H1 (cell line): ENCODE measurements around the gene SLC5A2. TPM values are rescaled to one million over a fixed set of nuclear protein-coding genes. Genes with fewer than 3 reads are reported as not detected.

ENCODE experiments used
- CTCF ChIA-PET: fragments of 300-600 bp; sonication (Branson Sonifier 250); formaldehyde crosslinking; loops from one replicate; lab custom pipeline; 2021; ENCODE audit not compliant: partially characterized antibody; lab: Charles Lee
- POLR2A ChIA-PET: fragments of 300-600 bp; sonication (Branson Sonifier 250); formaldehyde crosslinking; loops from one replicate; lab custom pipeline; 2021; ENCODE audit warnings: inconsistent platforms; ENCODE audit not compliant: partially characterized antibody; lab: Charles Lee
- DNase-seq, 2 experiments: peaks; one replicate each; pipeline versions ENCODE4 v3.0.0 to v3.0.0-alpha.2; 2010 to 2022; ENCODE audit warnings: low spot score in 2 of 2, low read depth in 1 of 2, mixed read lengths in 1 of 2
- FAIRE-seq: peaks from 2 replicates; lab custom pipeline; 2011; peaks lifted over from hg19 to GRCh38; lab: Jason Lieb, UNC
- H2AFZ ChIP-seq: 2 replicates; pipeline ENCODE4 v1.8.1; 2012; ENCODE audit warnings: low read length, inconsistent platforms
- H2AK5ac ChIP-seq: 2 replicates; pipeline ENCODE4 v1.6.1; 2013; ENCODE audit warnings: low read depth, low read length
- H2BK120ac ChIP-seq: replicated peaks from 2 replicates; pipeline ENCODE3; 2013; ENCODE audit warnings: low read depth, low read length, inconsistent platforms
- H2BK12ac ChIP-seq: 2 replicates; pipeline ENCODE4 v1.6.1; 2013; ENCODE audit warnings: low read depth, low read length
- H2BK15ac ChIP-seq: 2 replicates; pipeline ENCODE4 v1.6.1; 2013; ENCODE audit warnings: low read length
- H2BK20ac ChIP-seq: 2 replicates; pipeline ENCODE4 v1.6.1; 2013; ENCODE audit warnings: low read length
- H2BK5ac ChIP-seq: 2 replicates; pipeline ENCODE4 v1.6.1; 2013; ENCODE audit warnings: low read depth, low read length
- H3K14ac ChIP-seq: 2 replicates; pipeline ENCODE4 v1.6.1; 2013; ENCODE audit warnings: inconsistent platforms; ENCODE audit not compliant: insufficient read length
- H3K18ac ChIP-seq: 2 replicates; pipeline ENCODE4 v1.6.1; 2013; ENCODE audit warnings: low read length; ENCODE audit errors: extremely low read depth
- H3K23ac ChIP-seq: 2 replicates; pipeline ENCODE4 v1.6.1; 2013; ENCODE audit warnings: inconsistent platforms; ENCODE audit not compliant: insufficient read length
- H3K23me2 ChIP-seq: 2 replicates; pipeline ENCODE4 v1.6.1; 2013; ENCODE audit warnings: low read depth, low read length
- H3K27ac ChIP-seq: 2 replicates; pipeline ENCODE4 v1.6.1; 2011; ENCODE audit warnings: low read depth, low read length, inconsistent platforms
- H3K27me3 ChIP-seq, 4 experiments: replicated peaks in 1 of 4; 1 replicate in 1 of 4; 2 replicates in 3 of 4; pipeline versions ENCODE4 v1.6.1 to v1.8.1; 2011 to 2013; ENCODE audit warnings: low read length in 3 of 4, mild to moderate bottlenecking in 3 of 4, inconsistent platforms in 2 of 4, mixed read lengths in 2 of 4, moderate library complexity in 1 of 4; ENCODE audit not compliant: control insufficient read depth in 3 of 4, insufficient read depth in 3 of 4; ENCODE audit errors: extremely low read depth in 1 of 4
- H3K36me3 ChIP-seq, 4 experiments: 2 replicates each; pipeline versions ENCODE4 v1.6.1 to v1.8.1; 2011 to 2013; ENCODE audit warnings: mild to moderate bottlenecking in 4 of 4, low read length in 3 of 4, moderate library complexity in 2 of 4, control low read depth in 1 of 4, inconsistent platforms in 1 of 4; ENCODE audit not compliant: insufficient read depth in 4 of 4, control insufficient read depth in 2 of 4
- H3K4ac ChIP-seq: replicated peaks from 2 replicates; pipeline ENCODE3; 2013; ENCODE audit warnings: low read length, low read depth, mixed read lengths, inconsistent platforms; ENCODE audit not compliant: insufficient read length
- H3K4me1 ChIP-seq, 4 experiments: replicated peaks in 1 of 4; 1 replicate in 1 of 4; 2 replicates in 3 of 4; pipeline versions ENCODE4 v1.6.1 to v1.8.1; 2011 to 2013; ENCODE audit warnings: low read length in 3 of 4, inconsistent platforms in 2 of 4, mixed read lengths in 1 of 4; ENCODE audit not compliant: insufficient read depth in 4 of 4, control insufficient read depth in 3 of 4
- H3K4me2 ChIP-seq, 2 experiments: 2 replicates each; pipeline versions ENCODE4 v1.6.1 to v1.8.1; 2011 to 2013; ENCODE audit warnings: low read depth in 2 of 2, low read length in 2 of 2, control low read depth in 1 of 2, inconsistent platforms in 1 of 2, mild to moderate bottlenecking in 1 of 2; ENCODE audit not compliant: insufficient read depth in 1 of 2
- H3K4me3 ChIP-seq, 4 experiments: fragments of 200-600, 300-600 bp in 1 of 4; sonication (generic), shearing (Covaris generic), sonication (Bioruptor Twin) in 1 of 4; 2 replicates each; pipeline versions ENCODE4 v1.5.1 to v1.8.1; 2011 to 2016; ENCODE audit warnings: low read length in 4 of 4, low read depth in 3 of 4, control low read depth in 2 of 4, inconsistent platforms in 2 of 4, mild to moderate bottlenecking in 2 of 4, mixed read lengths in 1 of 4, moderate library complexity in 1 of 4; ENCODE audit not compliant: insufficient read depth in 2 of 4; ENCODE audit errors: extremely low read depth in 1 of 4
- H3K56ac ChIP-seq: replicated peaks from 2 replicates; pipeline ENCODE3; 2013; ENCODE audit warnings: low read depth, mild to moderate bottlenecking, mixed read lengths, low read length, inconsistent platforms; ENCODE audit not compliant: insufficient read length
- H3K79me1 ChIP-seq: 2 replicates; pipeline ENCODE4 v1.6.1; 2013; ENCODE audit warnings: low read depth, low read length, control low read depth
- H3K79me2 ChIP-seq, 2 experiments: 2 replicates each; pipeline versions ENCODE4 v1.6.1 to v1.8.1; 2012 to 2013; ENCODE audit warnings: low read length in 2 of 2, mild to moderate bottlenecking in 2 of 2, inconsistent platforms in 1 of 2; ENCODE audit not compliant: insufficient read depth in 2 of 2, control insufficient read depth in 1 of 2
- H3K9ac ChIP-seq, 4 experiments: replicated peaks in 1 of 4; 1 replicate in 1 of 4; 2 replicates in 3 of 4; pipeline versions ENCODE4 v1.6.1 to v1.8.1; 2011 to 2013; ENCODE audit warnings: low read depth in 3 of 4, low read length in 3 of 4, control low read depth in 2 of 4, mild to moderate bottlenecking in 2 of 4, moderate library complexity in 2 of 4, inconsistent platforms in 1 of 4; ENCODE audit errors: extremely low read depth in 1 of 4
- H3K9me3 ChIP-seq, 2 experiments: 2 replicates each; pipeline versions ENCODE4 v1.6.1 to v1.8.1; 2012 to 2013; ENCODE audit warnings: mild to moderate bottlenecking in 2 of 2, moderate library complexity in 2 of 2, control low read depth in 1 of 2, inconsistent platforms in 1 of 2, low read depth in 1 of 2, low read length in 1 of 2, mixed read lengths in 1 of 2; ENCODE audit not compliant: insufficient read depth in 2 of 2
- H4K20me1 ChIP-seq, 2 experiments: replicated peaks in 1 of 2; 2 replicates each; pipeline versions ENCODE3 to v1.8.1; 2011 to 2013; ENCODE audit warnings: inconsistent platforms in 2 of 2, low read length in 2 of 2, mild to moderate bottlenecking in 1 of 2; ENCODE audit not compliant: insufficient read depth in 2 of 2, control insufficient read depth in 1 of 2
- H4K5ac ChIP-seq: 2 replicates; pipeline ENCODE4 v1.6.1; 2013; ENCODE audit warnings: low read length, low read depth, mixed read lengths, inconsistent platforms; ENCODE audit not compliant: insufficient read length
- H4K8ac ChIP-seq: 2 replicates; pipeline ENCODE4 v1.8.0; 2013; ENCODE audit warnings: mild to moderate bottlenecking, moderate library complexity, low read length, inconsistent platforms; ENCODE audit not compliant: insufficient read depth; ENCODE audit errors: extremely low read depth
- H4K91ac ChIP-seq: replicated peaks from 2 replicates; pipeline ENCODE3; 2013; ENCODE audit warnings: low read length, mixed read lengths, inconsistent platforms; ENCODE audit not compliant: insufficient read length
- EZH2 ChIP-seq: fragments of 200-600 bp; sonication (generic); IDR thresholded peaks from 2 replicates; pipeline ENCODE4 v1.7.1; 2012; ENCODE audit warnings: low read depth, mild to moderate bottlenecking, moderate library complexity, low read length, inconsistent platforms; ENCODE audit not compliant: severe bottlenecking
- KDM5A ChIP-seq: fragments of 200-600 bp; IDR thresholded peaks from 2 replicates; pipeline ENCODE4 v1.7.1; 2012; ENCODE audit warnings: mild to moderate bottlenecking, low read length, inconsistent platforms, mixed read lengths
- RAD21 ChIP-seq, 2 experiments: IDR thresholded peaks in 1 of 2; conservative IDR thresholded peaks in 1 of 2; 2 replicates each; pipeline ENCODE4 v1.6.1; 2011; ENCODE audit warnings: low read depth in 2 of 2, low read length in 2 of 2, improper control_type of control experiment in 1 of 2, inconsistent platforms in 1 of 2, mild to moderate bottlenecking in 1 of 2, moderate library complexity in 1 of 2
- RFX5 ChIP-seq: IDR thresholded peaks from 2 replicates; pipeline ENCODE4 v1.6.1; 2011; ENCODE audit warnings: low read depth, low read length, improper control_type of control experiment, borderline replicate concordance
- TAF1 ChIP-seq: IDR thresholded peaks from 2 replicates; pipeline ENCODE4 v1.6.1; 2011; ENCODE audit warnings: mild to moderate bottlenecking, low read depth, low read length
- ZNF274 ChIP-seq: IDR thresholded peaks from 2 replicates; pipeline ENCODE4 v1.7.0; 2012; ENCODE audit warnings: low read length, borderline replicate concordance; ENCODE audit errors: extremely low read depth
- WGBS, 2 experiments: shearing (Covaris generic) in 1 of 2; methylation state at CpG; one replicate each; pipeline versions ENCODE4 v1.1.6 to v1.1.7; 2013 to 2015; ENCODE audit warnings: low lambda C conversion rate in 2 of 2, mixed read lengths in 2 of 2, inconsistent platforms in 1 of 2, low coverage in 1 of 2, missing lambda C conversion rate in 1 of 2; ENCODE audit not compliant: insufficient replicate concordance in 2 of 2, insufficient coverage in 1 of 2, insufficient read length in 1 of 2; ENCODE audit errors: extremely low coverage in 1 of 2, missing lambda C conversion rate in 1 of 2; 5-methylcytosine and 5-hydroxymethylcytosine counted together
- polyA plus RNA-seq, 7 experiments: library from polyadenylated mRNA; depleted of rRNA in 3 of 7; stranded (reverse) in 5 of 7; unstranded in 2 of 7; fragments of >200 nt in 5 of 7; fragments of 200-250 nt in 2 of 7; gene quantifications; 1 replicate in 5 of 7; 2 replicates in 1 of 7; 4 replicates in 1 of 7; pipeline versions ENCODE4 v1.2.1 to v1.2.3, GENCODE V29; 2011 to 2013; ENCODE audit warnings: missing spikeins in 2 of 7, mixed read lengths in 2 of 7
- total RNA-seq: library from RNA; stranded (reverse); fragmentation: NEBNext Ultra II Directional; extraction: Animal tissue kit (Norgen Biotek cat#: 25700); gene quantifications from 2 replicates; pipeline ENCODE4 v1.2.1, GENCODE V29; 2021
- TF ChIP-seq, protein P1 (sequence below), 3 experiments: IDR thresholded peaks; 1 replicate in 2 of 3; 2 replicates in 1 of 3; pipeline versions ENCODE4 v1.5.1 to v1.6.1; 2011; ENCODE audit warnings: low read length in 3 of 3, mild to moderate bottlenecking in 3 of 3, inconsistent platforms in 2 of 3, low read depth in 1 of 3, moderate library complexity in 1 of 3; ENCODE audit not compliant: insufficient read depth in 1 of 3; ENCODE audit errors: control extremely low read depth in 1 of 3

SLC5A2 gene
- total and polyA plus RNA-seq, 2 of the 8 experiments (the other 6 are each of a cell fraction or from before 2014, with no cell fraction given): 0.56 to 4.4 TPM

DNA sequence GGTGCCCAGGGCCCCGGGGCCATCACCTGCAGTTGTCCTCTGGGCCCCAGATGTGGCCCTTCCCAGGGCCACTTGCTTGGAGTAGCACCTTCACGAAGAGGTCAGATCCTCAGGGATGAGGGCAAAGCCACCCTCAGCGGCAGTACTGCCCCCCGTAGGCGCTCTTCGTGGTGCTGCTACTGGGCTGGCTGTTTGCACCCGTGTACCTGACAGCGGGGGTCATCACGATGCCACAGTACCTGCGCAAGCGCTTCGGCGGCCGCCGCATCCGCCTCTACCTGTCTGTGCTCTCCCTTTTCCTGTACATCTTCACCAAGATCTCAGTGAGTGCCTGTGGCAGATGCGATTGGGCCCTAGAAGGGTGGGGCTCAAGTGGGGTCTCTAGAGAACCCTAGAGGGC, 2.6 kb downstream of the SLC5A2 start:
- H2BK12ac ChIP-seq: no peak overlapping the region
- H3K36me3 ChIP-seq: no peaks in the 10 kb centered on the region
- no peak for TF ChIP-seq RAD21 (IDR thresholded peaks at IDR 0.05 in 1 of 2, conservative IDR thresholded peaks at IDR 0.05 in 1 of 2; ENCODE audit: low read depth in 2 of 2, low read length in 2 of 2)
- no peak for TF ChIP-seq EZH2
- no peak for TF ChIP-seq ZNF274
- TF ChIP-seq KDM5A: no peak
- TF ChIP-seq RFX5: no peak
- no peak for TF ChIP-seq TAF1
- TF ChIP-seq, protein P1, sequence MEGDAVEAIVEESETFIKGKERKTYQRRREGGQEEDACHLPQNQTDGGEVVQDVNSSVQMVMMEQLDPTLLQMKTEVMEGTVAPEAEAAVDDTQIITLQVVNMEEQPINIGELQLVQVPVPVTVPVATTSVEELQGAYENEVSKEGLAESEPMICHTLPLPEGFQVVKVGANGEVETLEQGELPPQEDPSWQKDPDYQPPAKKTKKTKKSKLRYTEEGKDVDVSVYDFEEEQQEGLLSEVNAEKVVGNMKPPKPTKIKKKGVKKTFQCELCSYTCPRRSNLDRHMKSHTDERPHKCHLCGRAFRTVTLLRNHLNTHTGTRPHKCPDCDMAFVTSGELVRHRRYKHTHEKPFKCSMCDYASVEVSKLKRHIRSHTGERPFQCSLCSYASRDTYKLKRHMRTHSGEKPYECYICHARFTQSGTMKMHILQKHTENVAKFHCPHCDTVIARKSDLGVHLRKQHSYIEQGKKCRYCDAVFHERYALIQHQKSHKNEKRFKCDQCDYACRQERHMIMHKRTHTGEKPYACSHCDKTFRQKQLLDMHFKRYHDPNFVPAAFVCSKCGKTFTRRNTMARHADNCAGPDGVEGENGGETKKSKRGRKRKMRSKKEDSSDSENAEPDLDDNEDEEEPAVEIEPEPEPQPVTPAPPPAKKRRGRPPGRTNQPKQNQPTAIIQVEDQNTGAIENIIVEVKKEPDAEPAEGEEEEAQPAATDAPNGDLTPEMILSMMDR (IDR thresholded peaks at IDR 0.05; ENCODE audit: control extremely low read depth in 1 of 3, insufficient read depth in 1 of 3, low read depth in 1 of 3, low read length in 3 of 3): no peak
- WGBS, 2 experiments: 93% methylated on average over 13 of the region's 17 CpGs; no CpG with 5 or more reads in 1 of the 2 experiments
- peaks cover 15% of the 10 kb centered on the region for H3K23me2 ChIP-seq
- H4K91ac ChIP-seq: no peak overlapping the region
- no peak overlapping the region for H2BK20ac ChIP-seq
- no peak overlapping the region for H3K4me3 ChIP-seq
- no peak overlapping the region for H2AFZ ChIP-seq
- H3K23ac ChIP-seq: no peak overlapping the region
- peaks cover 0 to 8% (median 5%) of the 10 kb centered on the region in 4 experiments; a peak in 5 of 7 replicates for H3K4me1 ChIP-seq
- H3K79me1 ChIP-seq: no peaks in the 10 kb centered on the region
- no peak for DNase-seq
- H3K9me3 ChIP-seq: no peaks in the 10 kb centered on the region
- H3K27ac ChIP-seq: no peak overlapping the region
- H3K4me2 ChIP-seq: no peak overlapping the region
- H3K18ac ChIP-seq: no peak overlapping the region
- no peak overlapping the region for H3K4ac ChIP-seq
- no peak overlapping the region for H2BK15ac ChIP-seq
- H2AK5ac ChIP-seq: no peak overlapping the region
- H3K56ac ChIP-seq: no peak overlapping the region
- no peak overlapping the region for H3K14ac ChIP-seq
- no peak overlapping the region for H4K8ac ChIP-seq
- H4K5ac ChIP-seq: no peak overlapping the region
- H2BK120ac ChIP-seq: no peak overlapping the region
- H3K27me3 ChIP-seq: peaks cover 14 to 65% (median 46%) of the 10 kb centered on the region in 4 experiments
- POLR2A ChIA-PET: interaction anchor here (1.5 to 7.9 kb wide), 3 partner anchors 9 to 22 kb away, joined by 4 to 69 read pairs (median 31); no protein-coding TSS in a partner anchor
- CTCF ChIA-PET: interaction anchor here (0.7 to 3.5 kb wide), 5 partner anchors 8 to 227 kb away, joined by 3 to 12 read pairs (median 4); a partner anchor contains a TSS
- FAIRE-seq: no peak
- H2BK5ac ChIP-seq: no peak overlapping the region
- H4K20me1 ChIP-seq: peaks cover 0 to 18% of the 10 kb centered on the region in 2 experiments
- no peaks in the 10 kb centered on the region for H3K79me2 ChIP-seq
- no peak overlapping the region for H3K9ac ChIP-seq
